Stimulated activated CD4-positive, alpha-beta T cell treated with anti-CD3 and anti-CD28 coated beads, Interleukin-4, amount 100 ng/mL, for 24 hours (primary cell): ENCODE results near the gene POLR2H.

Experiments used
- DNase-seq: peaks from one replicate; pipeline ENCODE4 v3.0.0-alpha.2; 2020

Gene POLR2H

DNA sequence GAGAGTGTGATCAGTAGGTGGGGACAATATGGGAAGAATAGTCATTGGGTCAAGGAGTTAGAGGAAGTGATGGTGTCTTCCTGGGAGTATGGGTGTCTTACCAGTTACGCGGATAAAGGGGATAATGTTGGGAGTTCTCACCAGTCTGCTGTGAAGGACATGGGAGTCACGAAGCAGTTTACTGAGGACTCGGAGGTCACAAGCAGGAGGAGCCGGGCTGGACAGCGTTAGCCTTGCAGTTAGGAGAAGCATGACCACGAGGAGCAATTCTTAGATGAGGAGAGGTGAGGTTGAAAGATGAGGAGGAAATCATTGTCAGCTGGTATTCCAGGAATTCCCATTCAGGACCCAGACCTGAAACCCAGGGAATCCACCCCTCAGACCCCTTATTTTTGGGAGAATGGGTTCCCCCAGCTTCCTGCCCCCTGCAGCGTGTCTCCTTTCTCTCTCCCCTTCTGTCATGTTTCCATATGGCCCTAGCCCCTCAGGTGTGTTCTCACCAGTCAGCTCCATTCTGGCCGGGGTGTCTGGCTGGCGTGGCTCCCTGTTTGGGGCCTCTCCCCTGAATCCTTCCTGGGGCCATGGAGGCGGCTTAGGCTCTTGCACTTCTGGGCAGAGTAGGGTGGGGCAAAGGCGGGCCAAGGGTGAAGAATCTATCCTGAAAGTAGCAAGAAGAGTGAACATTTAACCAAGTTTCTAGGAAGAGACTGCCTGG is 14.4 kb downstream of the POLR2H start:
- no peak for DNase-seq

DNA sequence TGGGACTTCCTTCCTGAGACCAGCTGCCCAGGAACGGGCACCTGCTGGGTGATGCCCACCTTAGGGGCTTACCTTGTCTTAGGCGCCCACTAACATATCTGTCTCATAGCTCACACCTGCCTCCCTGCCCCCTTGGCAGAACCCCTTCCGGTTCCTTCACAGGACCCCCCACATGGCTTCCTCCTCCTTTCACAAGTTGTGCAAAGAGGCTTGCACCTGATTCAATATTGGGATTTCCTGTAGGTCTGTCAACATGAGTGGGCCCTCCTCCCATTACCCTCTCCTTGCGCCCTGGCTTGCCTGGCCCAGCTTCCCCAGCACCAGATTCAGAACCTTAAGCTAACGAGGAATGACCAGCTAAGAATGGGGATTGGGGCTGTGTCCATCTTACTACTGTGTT is 15.9 kb downstream of the POLR2H start:
- no peak for DNase-seq

DNA sequence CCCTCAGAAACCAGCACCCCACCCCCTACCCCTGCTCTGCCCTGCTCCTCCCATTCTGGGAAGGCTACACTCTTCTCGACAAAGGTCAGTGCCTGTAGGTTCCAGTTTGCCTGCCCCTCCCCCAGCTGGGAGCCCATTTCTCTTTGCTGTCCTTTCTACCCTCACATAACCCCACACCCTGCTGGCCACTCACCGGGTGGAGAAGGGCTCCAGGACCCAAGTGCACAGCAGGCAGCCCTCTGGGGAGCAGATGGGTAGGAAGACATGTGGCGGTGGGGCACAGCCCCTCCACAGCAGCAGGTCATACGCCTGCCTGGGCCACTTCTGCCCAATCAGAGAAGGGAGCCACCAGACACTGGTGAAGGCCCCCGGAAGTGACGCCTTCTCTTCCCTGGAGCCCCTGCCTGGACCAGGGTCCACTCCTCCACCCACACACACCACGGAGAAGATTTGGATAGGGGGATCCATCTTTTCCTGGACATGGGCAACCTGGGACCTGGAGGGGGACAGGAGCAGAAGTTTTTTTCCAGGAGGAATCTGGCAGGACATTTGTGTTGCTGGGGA is 16.5 kb downstream of the POLR2H start, which contains the start of gene THPO:
TSS of gene THPO (minus strand) at position 326 of the 564 bp plus-strand sequence. CDS start 1,948 bp downstream, outside the sequence.
- DNase-seq = no peak

DNA sequence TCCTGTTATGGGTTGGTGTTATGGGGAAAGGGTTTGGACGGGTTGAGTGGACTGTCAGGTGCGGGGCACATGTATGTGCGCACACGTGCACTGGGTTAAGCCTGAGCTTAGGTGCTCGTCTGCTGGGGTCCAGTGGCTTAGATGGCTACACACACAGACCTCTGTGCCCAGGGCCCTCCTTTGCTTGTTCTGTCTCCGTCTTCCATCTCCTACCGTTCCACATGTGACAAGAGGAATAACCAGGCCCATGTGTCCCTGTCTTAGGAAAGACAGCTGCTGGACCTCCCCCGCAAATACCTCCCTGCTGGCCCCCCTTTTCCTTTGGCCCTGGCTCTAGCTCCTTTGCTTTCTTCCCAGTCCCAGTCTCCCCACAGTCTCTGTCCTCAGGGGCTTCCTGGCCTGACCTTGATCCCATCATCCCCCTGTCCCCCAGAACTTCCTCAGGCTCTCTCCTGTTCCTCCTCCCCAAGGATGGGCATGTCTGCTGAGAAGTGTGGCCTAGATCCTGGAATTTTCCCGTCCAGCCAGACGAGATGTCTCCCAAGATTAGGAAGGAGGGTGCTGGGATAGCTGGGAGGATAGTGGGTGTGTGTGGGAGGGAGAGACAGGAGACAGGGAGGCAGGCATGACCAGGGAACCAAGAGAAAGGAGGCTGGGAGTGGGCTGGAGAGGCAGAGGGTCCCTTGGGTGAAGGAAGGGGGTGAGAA is 17.3 kb downstream of the POLR2H start:
- DNase-seq = no peak

DNA sequence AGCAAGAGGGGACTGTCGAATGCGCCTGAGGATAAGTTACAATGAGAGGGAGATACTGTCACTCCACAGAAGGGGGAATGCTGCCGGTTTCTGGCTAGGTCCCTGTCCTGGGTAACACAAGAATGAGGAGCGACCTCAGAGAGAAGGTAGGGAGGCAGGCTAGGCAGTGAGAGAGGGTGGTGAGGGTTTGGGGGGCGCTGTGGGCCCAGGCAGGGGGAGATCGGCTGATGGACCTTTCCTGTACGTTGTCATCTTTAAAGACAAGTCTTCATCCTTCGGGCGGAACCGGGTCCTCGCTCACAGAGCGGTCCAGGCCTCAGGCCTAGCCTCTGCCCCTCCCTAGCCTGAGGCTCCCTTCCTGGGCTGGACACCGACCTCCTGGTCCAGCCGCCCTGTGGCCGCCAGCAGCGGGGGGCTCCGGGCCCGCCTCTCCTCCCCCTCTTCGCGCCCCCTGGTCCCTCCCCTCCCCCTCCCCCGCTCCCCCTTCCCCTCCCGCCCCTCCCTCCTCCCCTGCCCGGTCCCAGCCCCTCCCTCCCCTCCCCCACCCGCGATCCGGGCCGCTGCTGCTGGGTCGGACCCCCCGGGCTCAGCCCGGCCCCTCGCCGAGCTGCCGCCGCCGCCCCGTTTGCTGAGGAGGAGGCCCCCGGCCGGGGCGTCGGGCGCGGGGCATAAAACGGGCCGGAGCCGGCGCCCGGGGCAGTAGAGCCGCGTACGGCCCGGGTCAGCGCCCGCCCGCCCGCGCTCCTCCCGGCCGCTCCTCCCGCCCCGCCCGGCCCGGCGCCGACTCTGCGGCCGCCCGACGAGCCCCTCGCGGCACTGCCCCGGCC is 18.1 kb downstream of the POLR2H start, which contains the start of gene CHRD:
TSS of gene CHRD (plus strand) at position 697 of the 827 bp plus-strand sequence. CDS start 265 bp downstream, outside the sequence.
- no peak for DNase-seq

DNA sequence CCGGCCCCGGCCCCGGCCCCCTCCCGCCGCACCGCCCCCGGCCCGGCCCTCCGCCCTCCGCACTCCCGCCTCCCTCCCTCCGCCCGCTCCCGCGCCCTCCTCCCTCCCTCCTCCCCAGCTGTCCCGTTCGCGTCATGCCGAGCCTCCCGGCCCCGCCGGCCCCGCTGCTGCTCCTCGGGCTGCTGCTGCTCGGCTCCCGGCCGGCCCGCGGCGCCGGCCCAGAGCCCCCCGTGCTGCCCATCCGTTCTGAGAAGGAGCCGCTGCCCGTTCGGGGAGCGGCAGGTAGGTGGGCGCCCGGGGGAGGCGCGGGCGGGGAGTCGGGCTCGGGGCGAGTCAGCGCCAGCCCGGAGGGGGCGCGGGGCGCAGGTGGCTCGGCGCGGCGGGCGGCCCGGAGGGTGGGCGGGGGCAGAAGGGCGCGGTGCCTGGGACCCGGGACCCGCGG is 18.7 kb downstream of the POLR2H start:
- no peak for DNase-seq

DNA sequence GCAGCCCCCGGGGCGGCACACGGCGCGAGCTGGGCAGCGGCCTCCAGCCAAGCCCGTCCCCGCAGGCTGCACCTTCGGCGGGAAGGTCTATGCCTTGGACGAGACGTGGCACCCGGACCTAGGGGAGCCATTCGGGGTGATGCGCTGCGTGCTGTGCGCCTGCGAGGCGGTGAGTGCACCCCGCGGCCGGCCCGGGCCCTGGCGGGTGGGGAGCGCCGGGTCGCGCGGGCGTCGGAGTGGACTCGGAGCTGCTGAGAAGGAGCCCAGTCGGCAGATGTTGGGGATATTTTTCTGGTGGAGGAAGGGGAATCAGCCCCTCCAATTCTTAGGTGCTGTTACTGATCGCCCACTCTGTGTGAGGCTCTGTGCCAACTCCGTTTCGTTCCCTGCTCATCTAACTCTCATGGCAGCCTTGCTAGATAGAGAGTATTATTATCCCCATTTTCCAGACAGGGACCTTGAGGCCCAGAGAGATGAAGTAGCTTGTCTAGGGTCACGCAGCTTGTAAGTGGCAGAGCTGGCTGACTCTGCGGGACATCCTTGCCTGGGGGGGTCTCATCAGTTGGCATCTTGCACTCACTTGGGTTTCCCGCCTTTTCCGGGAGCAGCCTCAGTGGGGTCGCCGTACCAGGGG is 19.2 kb downstream of the POLR2H start:
- no peak for DNase-seq

DNA sequence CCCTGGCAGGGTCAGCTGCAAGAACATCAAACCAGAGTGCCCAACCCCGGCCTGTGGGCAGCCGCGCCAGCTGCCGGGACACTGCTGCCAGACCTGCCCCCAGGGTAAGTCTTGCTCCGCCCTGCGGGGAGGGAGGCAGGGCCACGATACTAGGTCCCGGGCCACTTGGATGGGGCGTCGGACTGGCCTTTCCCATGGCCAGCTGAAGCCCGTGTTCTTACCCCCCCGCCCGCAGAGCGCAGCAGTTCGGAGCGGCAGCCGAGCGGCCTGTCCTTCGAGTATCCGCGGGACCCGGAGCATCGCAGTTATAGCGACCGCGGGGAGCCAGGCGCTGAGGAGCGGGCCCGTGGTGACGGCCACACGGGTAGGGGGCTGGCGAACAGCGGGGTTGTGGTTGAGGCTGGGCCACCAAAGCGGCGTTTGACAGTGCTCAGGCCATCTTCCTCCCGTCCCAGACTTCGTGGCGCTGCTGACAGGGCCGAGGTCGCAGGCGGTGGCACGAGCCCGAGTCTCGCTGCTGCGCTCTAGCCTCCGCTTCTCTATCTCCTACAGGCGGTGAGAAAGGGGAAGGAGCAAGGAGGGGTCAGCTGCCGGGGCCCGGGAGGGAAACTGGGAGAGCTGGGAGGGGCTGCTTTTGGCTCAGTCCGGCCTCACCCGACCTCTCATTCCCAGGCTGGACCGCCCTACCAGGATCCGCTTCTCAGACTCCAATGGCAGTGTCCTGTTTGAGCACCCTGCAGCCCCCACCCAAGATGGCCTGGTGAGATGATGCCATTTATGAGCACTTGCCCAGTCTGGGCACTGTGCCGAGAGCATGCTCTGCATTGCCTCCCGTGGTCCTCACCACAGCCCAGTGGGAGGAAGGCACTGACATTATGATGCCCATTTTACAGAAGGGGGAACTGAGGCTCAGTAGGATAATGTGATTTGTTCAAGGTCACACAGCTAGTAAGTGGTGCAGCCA is 20.0 kb downstream of the POLR2H start:
- DNase-seq = no peak

DNA sequence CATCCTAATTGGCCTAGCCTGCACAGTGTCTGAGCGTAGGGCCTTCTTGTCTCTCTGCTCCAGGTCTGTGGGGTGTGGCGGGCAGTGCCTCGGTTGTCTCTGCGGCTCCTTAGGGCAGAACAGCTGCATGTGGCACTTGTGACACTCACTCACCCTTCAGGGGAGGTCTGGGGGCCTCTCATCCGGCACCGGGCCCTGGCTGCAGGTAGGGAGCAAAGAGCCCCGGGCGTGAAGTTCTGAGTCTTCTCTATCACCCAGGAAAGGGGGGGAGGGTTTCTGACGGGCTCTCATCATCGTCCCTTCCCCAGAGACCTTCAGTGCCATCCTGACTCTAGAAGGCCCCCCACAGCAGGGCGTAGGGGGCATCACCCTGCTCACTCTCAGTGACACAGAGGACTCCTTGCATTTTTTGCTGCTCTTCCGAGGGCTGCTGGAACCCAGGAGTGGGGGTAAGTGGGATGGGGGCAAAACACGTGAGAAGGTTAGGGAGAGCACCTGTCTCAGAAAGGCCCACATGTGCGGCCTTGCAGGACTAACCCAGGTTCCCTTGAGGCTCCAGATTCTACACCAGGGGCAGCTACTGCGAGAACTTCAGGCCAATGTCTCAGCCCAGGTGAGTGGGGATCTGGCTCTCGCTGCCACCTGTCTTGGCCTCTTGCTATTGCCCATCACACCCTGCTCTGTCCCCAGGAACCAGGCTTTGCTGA is 21.0 kb downstream of the POLR2H start:
- no peak for DNase-seq

DNA sequence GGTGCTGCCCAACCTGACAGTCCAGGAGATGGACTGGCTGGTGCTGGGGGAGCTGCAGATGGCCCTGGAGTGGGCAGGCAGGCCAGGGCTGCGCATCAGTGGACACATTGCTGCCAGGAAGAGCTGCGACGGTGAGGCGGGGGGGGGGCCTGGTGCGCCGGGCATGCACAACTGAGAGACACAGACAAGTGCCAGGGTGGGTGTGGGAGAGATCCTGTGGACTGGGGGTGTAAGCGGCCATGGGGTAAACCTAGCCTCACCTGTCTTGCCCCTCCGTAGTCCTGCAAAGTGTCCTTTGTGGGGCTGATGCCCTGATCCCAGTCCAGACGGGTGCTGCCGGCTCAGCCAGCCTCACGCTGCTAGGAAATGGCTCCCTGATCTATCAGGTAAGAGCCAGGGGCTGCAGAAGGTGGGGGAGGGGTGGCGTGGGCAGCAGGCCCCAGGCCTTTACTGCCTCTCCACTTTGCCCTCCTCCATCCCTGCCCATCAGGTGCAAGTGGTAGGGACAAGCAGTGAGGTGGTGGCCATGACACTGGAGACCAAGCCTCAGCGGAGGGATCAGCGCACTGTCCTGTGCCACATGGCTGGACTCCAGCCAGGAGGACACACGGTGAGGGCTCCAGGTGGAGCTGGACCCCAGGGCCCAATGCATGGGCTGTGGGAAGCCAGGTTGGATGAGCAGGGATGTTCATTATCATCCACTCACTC is 21.7 kb downstream of the POLR2H start:
- DNase-seq = no peak

DNA sequence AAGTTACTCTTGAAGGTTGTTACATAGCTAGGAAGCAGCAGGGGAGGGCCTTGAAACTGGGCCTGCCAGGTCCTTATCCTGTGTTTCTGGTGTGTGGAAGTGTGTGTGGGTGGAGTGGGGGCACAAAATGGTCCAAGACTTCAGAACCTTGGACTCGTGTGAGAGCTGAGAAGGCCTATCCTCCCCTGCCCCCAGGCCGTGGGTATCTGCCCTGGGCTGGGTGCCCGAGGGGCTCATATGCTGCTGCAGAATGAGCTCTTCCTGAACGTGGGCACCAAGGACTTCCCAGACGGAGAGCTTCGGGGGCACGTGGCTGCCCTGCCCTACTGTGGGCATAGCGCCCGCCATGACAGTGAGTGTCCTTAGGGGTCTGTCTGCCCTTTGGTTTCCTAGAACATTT is 22.8 kb downstream of the POLR2H start:
- no peak for DNase-seq

DNA sequence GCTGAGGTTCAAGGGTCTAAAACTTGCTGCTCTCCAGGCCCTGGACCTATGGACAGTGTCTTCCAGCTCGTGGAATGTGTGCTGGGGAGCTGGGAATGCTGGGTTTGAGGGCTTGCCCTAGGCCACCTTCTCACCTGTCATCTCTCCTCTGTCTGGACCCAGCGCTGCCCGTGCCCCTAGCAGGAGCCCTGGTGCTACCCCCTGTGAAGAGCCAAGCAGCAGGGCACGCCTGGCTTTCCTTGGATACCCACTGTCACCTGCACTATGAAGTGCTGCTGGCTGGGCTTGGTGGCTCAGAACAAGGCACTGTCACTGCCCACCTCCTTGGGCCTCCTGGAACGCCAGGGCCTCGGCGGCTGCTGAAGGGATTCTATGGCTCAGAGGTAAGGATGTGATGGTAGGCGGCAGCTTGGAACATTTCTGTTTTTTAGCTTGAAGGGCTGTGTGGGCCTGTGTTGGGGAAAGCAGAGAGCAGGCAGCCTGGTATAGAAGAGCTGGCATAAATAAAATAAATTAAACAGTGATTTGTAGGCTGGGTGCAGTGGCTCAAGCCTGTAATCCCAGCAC is 23.4 kb downstream of the POLR2H start:
- DNase-seq = no peak

DNA sequence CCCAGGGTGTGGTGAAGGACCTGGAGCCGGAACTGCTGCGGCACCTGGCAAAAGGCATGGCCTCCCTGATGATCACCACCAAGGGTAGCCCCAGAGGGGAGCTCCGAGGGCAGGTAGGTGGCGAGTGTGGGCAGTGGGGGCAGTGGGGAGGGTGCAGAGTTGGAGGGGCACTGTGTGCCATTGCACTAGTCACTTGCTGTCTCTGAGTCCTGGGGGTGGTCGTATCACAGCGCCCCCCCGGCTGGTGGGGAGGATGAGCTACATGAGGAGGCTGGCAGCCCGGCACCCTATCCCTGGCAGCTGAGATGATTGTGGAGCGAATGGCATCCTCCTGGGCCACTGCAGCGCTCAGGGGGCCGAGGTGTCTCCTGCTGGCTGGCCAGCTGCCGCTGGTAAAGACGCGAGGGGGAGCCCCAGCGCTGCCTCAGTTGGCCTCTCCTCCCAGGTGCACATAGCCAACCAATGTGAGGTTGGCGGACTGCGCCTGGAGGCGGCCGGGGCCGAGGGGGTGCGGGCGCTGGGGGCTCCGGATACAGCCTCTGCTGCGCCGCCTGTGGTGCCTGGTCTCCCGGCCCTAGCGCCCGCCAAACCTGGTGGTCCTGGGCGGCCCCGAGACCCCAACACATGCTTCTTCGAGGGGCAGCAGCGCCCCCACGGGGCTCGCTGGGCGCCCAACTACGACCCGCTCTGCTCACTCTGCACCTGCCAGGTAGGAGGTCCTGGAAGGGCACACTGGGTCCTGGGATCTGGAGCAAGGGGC is 24.7 kb downstream of the POLR2H start:
- DNase-seq = no peak

DNA sequence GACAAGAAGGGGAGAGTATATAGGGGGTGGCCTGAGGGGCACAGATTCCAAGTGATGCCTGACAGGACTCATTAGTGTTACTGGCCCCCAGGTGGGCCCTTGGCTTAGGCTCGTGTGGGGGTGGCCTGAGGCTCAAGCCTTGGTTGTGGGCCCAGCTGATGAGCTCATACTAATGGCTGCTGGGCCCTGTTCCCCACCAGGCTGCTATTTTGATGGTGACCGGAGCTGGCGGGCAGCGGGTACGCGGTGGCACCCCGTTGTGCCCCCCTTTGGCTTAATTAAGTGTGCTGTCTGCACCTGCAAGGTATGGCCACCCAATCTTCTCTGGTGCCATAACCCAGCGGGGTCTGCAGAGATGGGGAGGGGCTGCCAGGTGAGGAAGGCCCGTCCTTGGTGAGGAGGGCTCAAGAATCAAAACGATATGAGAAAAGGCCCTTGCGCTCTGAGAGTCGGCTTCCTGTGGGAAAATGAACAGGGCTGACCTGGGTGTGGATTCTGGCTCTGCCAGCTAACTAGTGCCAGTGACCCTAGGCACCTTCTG is 25.7 kb downstream of the POLR2H start:
- DNase-seq = no peak

DNA sequence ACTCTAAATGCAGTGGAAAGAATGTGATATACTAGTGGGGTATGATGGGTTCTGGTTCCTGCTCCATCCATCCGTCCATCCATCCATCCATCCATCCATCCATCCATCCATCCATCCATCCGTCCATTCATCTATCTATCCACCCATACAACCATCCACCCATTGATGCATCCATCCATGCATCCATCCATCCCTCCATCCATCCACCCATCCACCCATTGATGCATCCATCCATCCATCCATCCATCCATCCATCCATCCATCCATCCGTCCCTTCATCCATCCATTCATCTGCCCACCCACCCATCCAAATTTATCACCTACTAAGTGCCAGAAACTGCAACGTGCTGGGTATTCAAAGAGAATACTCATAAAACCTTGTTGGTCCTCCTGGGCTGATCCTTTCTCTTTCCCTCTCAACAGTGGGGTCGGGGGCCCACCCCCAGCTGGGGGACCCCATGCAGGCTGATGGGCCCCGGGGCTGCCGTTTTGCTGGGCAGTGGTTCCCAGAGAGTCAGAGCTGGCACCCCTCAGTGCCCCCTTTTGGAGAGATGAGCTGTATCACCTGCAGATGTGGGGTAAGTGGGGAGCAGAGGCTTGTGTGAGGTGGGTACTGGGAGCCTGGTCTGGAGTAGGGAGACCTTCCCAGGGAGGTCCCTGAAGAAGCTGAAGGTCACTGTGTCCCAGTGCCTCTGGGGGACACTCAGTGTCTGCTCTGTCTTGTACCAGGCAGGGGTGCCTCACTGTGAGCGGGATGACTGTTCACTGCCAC is 26.8 kb downstream of the POLR2H start:
- no peak for DNase-seq

DNA sequence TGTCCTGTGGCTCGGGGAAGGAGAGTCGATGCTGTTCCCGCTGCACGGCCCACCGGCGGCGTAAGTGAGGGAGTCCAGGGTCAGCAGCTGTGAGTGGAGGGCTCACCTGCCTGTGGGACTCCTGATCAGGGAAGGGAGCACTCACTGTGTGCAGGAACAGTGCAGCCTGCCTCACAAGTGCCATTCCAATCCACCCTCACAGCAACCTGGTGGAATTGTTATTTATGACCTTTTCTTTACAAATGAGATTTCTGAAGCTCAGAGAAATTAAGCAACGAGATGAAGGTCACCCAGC is 27.4 kb downstream of the POLR2H start:
- no peak for DNase-seq

DNA sequence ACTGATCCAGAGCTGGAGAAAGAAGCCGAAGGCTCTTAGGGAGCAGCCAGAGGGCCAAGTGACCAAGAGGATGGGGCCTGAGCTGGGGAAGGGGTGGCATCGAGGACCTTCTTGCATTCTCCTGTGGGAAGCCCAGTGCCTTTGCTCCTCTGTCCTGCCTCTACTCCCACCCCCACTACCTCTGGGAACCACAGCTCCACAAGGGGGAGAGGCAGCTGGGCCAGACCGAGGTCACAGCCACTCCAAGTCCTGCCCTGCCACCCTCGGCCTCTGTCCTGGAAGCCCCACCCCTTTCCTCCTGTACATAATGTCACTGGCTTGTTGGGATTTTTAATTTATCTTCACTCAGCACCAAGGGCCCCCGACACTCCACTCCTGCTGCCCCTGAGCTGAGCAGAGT is 27.9 kb downstream of the POLR2H start:
- no peak for DNase-seq

DNA sequence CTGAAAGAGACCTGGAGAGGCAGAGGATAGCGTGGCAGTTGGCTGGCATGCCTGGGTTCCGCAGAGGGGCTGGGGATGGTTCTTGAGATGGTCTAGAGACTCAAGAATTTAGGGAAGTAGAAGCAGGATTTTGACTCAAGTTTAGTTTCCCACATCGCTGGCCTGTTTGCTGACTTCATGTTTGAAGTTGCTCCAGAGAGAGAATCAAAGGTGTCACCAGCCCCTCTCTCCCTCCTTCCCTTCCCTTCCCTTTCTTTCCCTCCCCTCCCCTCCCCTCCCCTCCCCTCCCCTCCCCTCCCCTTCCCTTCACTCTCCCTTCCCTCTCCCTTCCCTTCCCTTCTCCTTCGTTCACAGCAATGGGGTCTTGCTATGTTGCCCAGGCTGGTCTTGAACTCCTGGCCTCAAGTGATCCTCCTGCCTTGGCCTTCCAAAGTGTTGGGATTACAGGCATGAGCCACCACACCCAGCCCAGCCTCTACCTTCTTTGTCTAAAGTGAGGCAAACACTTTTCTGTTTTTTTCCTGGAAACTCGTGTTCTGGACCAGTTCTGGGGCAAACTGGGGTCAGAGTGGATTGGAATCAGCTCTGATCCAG is 28.5 kb downstream of the POLR2H start:
- no peak for DNase-seq
